GM19023 (cell line): ENCODE data around the gene HNRNPL.
"Not testable (repeated sequence)": the region's sequence is repeated elsewhere in the genome, so short reads cannot be mapped to it uniquely, and the experiment has no call there.

ENCODE experiments used
- ATAC-seq: cut with Tn5 transposase; IDR thresholded peaks from one replicate; pipeline ENCODE4 v1.9.1; 2021; ENCODE audit warnings: mild to moderate bottlenecking, moderate library complexity; ENCODE audit not compliant: unreplicated experiment

The HNRNPL gene

GRCh38 chr19:38869836-38870607, 20.2 kb upstream of the HNRNPL start:
- ATAC-seq, result peak; percentile 71

- ATAC-seq, result no peak
Measured at GRCh38 chr19:38869160-38869835, 19.5 kb upstream of the HNRNPL start.

- no peak for ATAC-seq
Measured at GRCh38 chr19:38868551-38868950, 18.8 kb upstream of the HNRNPL start.

GRCh38 chr19:38867171-38867780, 17.5 kb upstream of the HNRNPL start:
- ATAC-seq, result no peak

- no peak for ATAC-seq
Measured at GRCh38 chr19:38862321-38863059, 12.7 kb upstream of the HNRNPL start.

GRCh38 chr19:38861368-38861767, 11.6 kb upstream of the HNRNPL start:
- ATAC-seq, result no peak

GRCh38 chr19:38859631-38860204, 9.9 kb upstream of the HNRNPL start:
- ATAC-seq, result not testable (repeated sequence)

- no peak for ATAC-seq
Measured at GRCh38 chr19:38856813-38857212, 7.0 kb upstream of the HNRNPL start.

GRCh38 chr19:38855751-38856150, 6.0 kb upstream of the HNRNPL start:
- ATAC-seq, result not testable (repeated sequence)

- not testable (repeated sequence) for ATAC-seq
Measured at GRCh38 chr19:38854961-38855360, 5.2 kb upstream of the HNRNPL start.

GRCh38 chr19:38853214-38853613, 3.4 kb upstream of the HNRNPL start:
- ATAC-seq, result no peak

- no peak for ATAC-seq
Measured at GRCh38 chr19:38852231-38853044, 2.7 kb upstream of the HNRNPL start.

GRCh38 chr19:38851622-38852230, 1.9 kb upstream of the HNRNPL start:
- peak; percentile 20 for ATAC-seq

GRCh38 chr19:38850976-38851621, 1.3 kb upstream of the HNRNPL start:
- no peak for ATAC-seq

- ATAC-seq, result peak; percentile 66
Measured at GRCh38 chr19:38850436-38850975, 720 bp upstream of the HNRNPL start.

GRCh38 chr19:38849147-38849859, 483 bp downstream of the HNRNPL start:
- ATAC-seq, result peak; percentile 24

GRCh38 chr19:38848299-38849146, 1.3 kb downstream of the HNRNPL start:
- ATAC-seq, result no peak
